GM23338 (cell line): ENCODE data around the gene CERS2. TPM values are rescaled to one million over a fixed set of nuclear protein-coding genes. Genes with fewer than 3 reads are reported as not detected.

Experiments
- ATAC-seq: fragments of 200-7000 bp; cut with Tn5 transposase; 3 replicates; pipeline ENCODE4 v1.9.1; 2020
- DNase-seq: peaks from one replicate; pipeline ENCODE4 v3.0.0-alpha.2; 2015; ENCODE audit warnings: low spot score
- H2AFZ ChIP-seq: fragments of 200-600 bp; sonication (generic); 2 replicates; pipeline ENCODE4 v1.8.0; 2016; ENCODE audit warnings: antibody characterized with exemption, mild to moderate bottlenecking, moderate library complexity
- H3F3A ChIP-seq: fragments of 200-600 bp; sonication (generic); replicated peaks from 2 replicates; pipeline ENCODE4 v1.8.0; 2017; ENCODE audit warnings: antibody characterized with exemption, mixed run types, low read depth
- H3K27ac ChIP-seq: fragments of 200-600 bp; sonication (generic); 2 replicates; pipeline ENCODE4 v1.6.1; 2016; ENCODE audit warnings: low read depth
- H3K27me3 ChIP-seq: fragments of 200-600 bp; sonication (generic); 2 replicates; pipeline ENCODE4 v1.8.0; 2016; ENCODE audit warnings: mild to moderate bottlenecking, mixed run types, moderate library complexity; ENCODE audit not compliant: insufficient read depth
- H3K36me3 ChIP-seq: fragments of 200-600 bp; sonication (generic); 2 replicates; pipeline ENCODE4 v1.8.0; 2016; ENCODE audit warnings: mild to moderate bottlenecking; ENCODE audit not compliant: insufficient read depth
- H3K4me1 ChIP-seq: fragments of 200-600 bp; sonication (generic); 2 replicates; pipeline ENCODE4 v1.8.0; 2016; ENCODE audit warnings: mild to moderate bottlenecking, moderate library complexity; ENCODE audit not compliant: insufficient read depth
- H3K4me2 ChIP-seq: fragments of 200-600 bp; sonication (generic); 2 replicates; pipeline ENCODE4 v1.7.1; 2017; ENCODE audit warnings: mixed run types
- H3K4me3 ChIP-seq: fragments of 200-600 bp; sonication (generic); 2 replicates; pipeline ENCODE4 v1.6.1; 2016; ENCODE audit warnings: mixed run types
- H3K79me2 ChIP-seq: fragments of 200-600 bp; sonication (generic); replicated peaks from 2 replicates; pipeline ENCODE4 v1.8.0; 2017; ENCODE audit warnings: mild to moderate bottlenecking; ENCODE audit not compliant: insufficient read depth
- H3K9me2 ChIP-seq: fragments of 200-600 bp; sonication (generic); 2 replicates; pipeline ENCODE4 v1.8.0; 2017; ENCODE audit not compliant: insufficient read depth
- H4K20me1 ChIP-seq: fragments of 200-600 bp; sonication (generic); replicated peaks from 2 replicates; pipeline ENCODE4 v1.8.0; 2017; ENCODE audit warnings: mild to moderate bottlenecking; ENCODE audit not compliant: insufficient read depth
- H3K27ac Mint-ChIP-seq: 2 replicates; pipeline ENCODE4 v1.8.0; 2020; ENCODE audit warnings: inconsistent platforms, mild to moderate bottlenecking, moderate library complexity, mixed read lengths
- H3K27me3 Mint-ChIP-seq: 3 replicates; pipeline ENCODE4 v1.8.0; 2022; ENCODE audit warnings: low read depth, mild to moderate bottlenecking, moderate library complexity, mixed read lengths, inconsistent platforms; ENCODE audit not compliant: insufficient read depth, poor library complexity
- H3K36me3 Mint-ChIP-seq: 3 replicates; pipeline ENCODE4 v1.8.0; 2021; ENCODE audit warnings: low read depth, mild to moderate bottlenecking, inconsistent platforms, moderate library complexity, mixed read lengths
- H3K4me1 Mint-ChIP-seq: 3 replicates; pipeline ENCODE4 v1.8.0; 2020; ENCODE audit warnings: mild to moderate bottlenecking, inconsistent platforms, mixed read lengths
- H3K4me3 Mint-ChIP-seq: 3 replicates; pipeline ENCODE4 v1.8.0; 2021; ENCODE audit warnings: moderate library complexity, mild to moderate bottlenecking, inconsistent platforms, mixed read lengths
- H3K9me3 Mint-ChIP-seq: 3 replicates; pipeline ENCODE4 v1.8.0; 2020; ENCODE audit warnings: moderate library complexity, mild to moderate bottlenecking, inconsistent platforms, mixed read lengths
- CREB1 ChIP-seq: fragments of 250-450 bp; sonication (Bioruptor Pico); IDR thresholded peaks from 2 replicates; pipeline ENCODE4 v1.5.0; 2020; ENCODE audit warnings: low read depth, mild to moderate bottlenecking, moderate library complexity
- EZH2 ChIP-seq: fragments of 200-600 bp; sonication (generic); IDR thresholded peaks from one replicate; pipeline ENCODE4 v1.8.0; 2017; ENCODE audit warnings: antibody characterized with exemption, mild to moderate bottlenecking, low read depth; ENCODE audit not compliant: unreplicated experiment
- NANOG ChIP-seq: IDR thresholded peaks from 2 replicates; pipeline ENCODE4 v1.6.1; 2016; ENCODE audit warnings: antibody characterized with exemption, borderline replicate concordance
- POLR2AphosphoS5 ChIP-seq: IDR thresholded peaks from 2 replicates; pipeline ENCODE4 v1.6.1; 2016; ENCODE audit warnings: antibody characterized with exemption, low read depth
- REST ChIP-seq: IDR thresholded peaks from one replicate; pipeline ENCODE4 v1.6.1; 2018; ENCODE audit warnings: antibody characterized with exemption; ENCODE audit not compliant: unreplicated experiment
- STAT1 ChIP-seq: IDR thresholded peaks from one replicate; pipeline ENCODE4 v1.6.1; 2016; ENCODE audit warnings: antibody characterized with exemption; ENCODE audit not compliant: unreplicated experiment
- ZNF114 ChIP-seq: fragments of 250-450 bp; sonication (Bioruptor Pico); IDR thresholded peaks from 2 replicates; pipeline ENCODE4 v1.5.0; 2020; ENCODE audit warnings: mild to moderate bottlenecking, moderate library complexity
- ZNF331 ChIP-seq: fragments of 250-450 bp; sonication (Bioruptor Pico); IDR thresholded peaks from 2 replicates; pipeline ENCODE4 v1.5.0; 2020; ENCODE audit warnings: low read depth, mild to moderate bottlenecking, moderate library complexity
- polyA plus RNA-seq: library from polyadenylated mRNA; unstranded; fragments of >200 nt; fragmentation: Nextera tagmentation; extraction: Ambion mirVana; gene quantifications from 2 replicates; pipeline ENCODE4 v1.2.1, GENCODE V29; 2016
- total RNA-seq: library from RNA; depleted of rRNA; stranded (reverse); fragments of >200 nt; shearing (Covaris generic); gene quantifications from 2 replicates; pipeline ENCODE4 v1.2.3, GENCODE V29; 2014

CERS2 gene
- total and polyA plus RNA-seq, 2 experiments from 2014 or later = 83.3 to 120 TPM

DNA sequence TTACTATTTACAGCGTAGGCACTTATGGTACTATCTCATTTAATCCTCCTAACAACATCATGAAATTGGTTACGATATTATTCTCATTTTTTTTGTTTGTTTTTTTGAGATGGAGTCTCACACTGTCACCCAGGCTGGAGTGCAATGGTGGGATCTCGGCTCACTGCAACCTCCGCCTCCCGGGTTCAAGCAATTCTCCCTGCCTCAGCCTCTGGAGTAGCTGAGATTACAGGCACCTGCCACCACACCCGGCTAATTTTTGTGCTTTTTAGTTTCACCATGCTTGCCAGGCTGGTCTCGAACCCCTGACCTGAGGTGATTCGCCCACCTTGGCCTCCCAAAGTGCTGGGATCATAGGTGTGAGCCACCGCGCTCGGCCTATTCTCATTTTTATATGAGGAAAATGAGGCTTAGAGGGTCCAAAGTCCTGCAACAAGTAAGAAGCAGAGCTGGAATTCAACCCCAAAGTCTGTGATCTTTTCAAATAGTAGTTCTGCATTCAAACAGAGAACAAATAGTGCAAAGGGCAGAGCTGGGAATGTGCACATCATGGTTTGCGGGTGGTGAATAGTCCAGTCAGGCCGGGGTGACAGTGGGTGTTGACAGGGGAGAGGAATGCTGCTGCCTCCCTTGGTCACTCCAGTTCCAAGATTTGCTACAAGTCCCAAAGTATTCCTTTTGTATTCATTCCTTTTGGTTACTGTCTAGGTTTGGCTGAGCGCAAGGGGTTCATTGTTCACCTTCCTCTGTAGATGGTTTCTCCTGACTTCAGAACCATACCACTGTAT is 38.2 kb upstream of the CERS2 start:
- peaks cover 10% of the 10 kb centered on the region; the same call in 2 of the 3 replicates for H3K4me1 Mint-ChIP-seq
- Histone ChIP-seq H3K27ac (no peak overlapping the region), H3K79me2 (peaks cover 15% of the 10 kb centered on the region), H3K4me2 (no peak overlapping the region), H2AFZ (no peak overlapping the region), H3K9me2 (no peaks in the 10 kb centered on the region), H3F3A (peaks cover 3% of the 10 kb centered on the region; the same call in 1 of the 2 replicates), H3K27me3 (no peaks in the 10 kb centered on the region), H3K4me3 (no peak overlapping the region), H4K20me1 (no peaks in the 10 kb centered on the region; the same call in 1 of the 2 replicates), H3K36me3 (no peaks in the 10 kb centered on the region), H3K4me1 (peaks cover 4% of the 10 kb centered on the region)
- H3K4me3 Mint-ChIP-seq = no peak overlapping the region
- ATAC-seq (no peak), DNase-seq (no peak)
- TF ChIP-seq ZNF114 (CRISPR knock-in tag) (no peak), NANOG (no peak), STAT1 (no peak), EZH2 (no peak)
- H3K36me3 Mint-ChIP-seq = no peaks in the 10 kb centered on the region; the same call in 2 of the 3 replicates
- peaks cover 2% of the 10 kb centered on the region for H3K27me3 Mint-ChIP-seq
- no peaks in the 10 kb centered on the region for H3K9me3 Mint-ChIP-seq
- H3K27ac Mint-ChIP-seq = no peak overlapping the region

- Mint-ChIP-seq H3K27me3 (peaks cover 12% of the 10 kb centered on the region), H3K36me3 (no peaks in the 10 kb centered on the region; the same call in 2 of the 3 replicates), H3K4me1 (peaks cover 25% of the 10 kb centered on the region; the same call in 2 of the 3 replicates), H3K27ac (no peak overlapping the region), H3K4me3 (no peak overlapping the region), H3K9me3 (no peaks in the 10 kb centered on the region)
- Histone ChIP-seq H3K36me3 (no peaks in the 10 kb centered on the region), H3K4me3 (no peak overlapping the region), H2AFZ (no peak overlapping the region), H3K9me2 (no peaks in the 10 kb centered on the region), H3K27me3 (no peaks in the 10 kb centered on the region), H3K79me2 (peaks cover 15% of the 10 kb centered on the region), H3K4me1 (peaks cover 9% of the 10 kb centered on the region), H4K20me1 (no peaks in the 10 kb centered on the region; the same call in 1 of the 2 replicates), H3K27ac (no peak overlapping the region), H3F3A (peaks cover 8% of the 10 kb centered on the region; the same call in 1 of the 2 replicates), H3K4me2 (no peak overlapping the region)
- DNase-seq (no peak), ATAC-seq (no peak)
- no peak for TF ChIP-seq ZNF331 (CRISPR knock-in tag)
- TF ChIP-seq NANOG = no peak
- no peak for TF ChIP-seq STAT1
- no peak for TF ChIP-seq EZH2
- TF ChIP-seq CREB1 (CRISPR knock-in tag) = no peak
- TF ChIP-seq POLR2AphosphoS5 = no peak
- TF ChIP-seq REST = no peak
Measured at GRCh38 chr1:151011154-151011850, 36.7 kb upstream of the CERS2 start.
